Endothelial cell of umbilical vein (primary cell): Measurements from ENCODE around the gene PLAA. TPM values are rescaled to one million over a fixed set of nuclear protein-coding genes. Genes with fewer than 3 reads are reported as not detected.

Source experiments
- BruUV-seq: library from RNA; stranded (reverse); fragments of 400-500 nt; replicated peaks from 2 replicates; lab custom pipeline; 2021; lab: Mats Ljungman, UMichigan
- CTCF ChIA-PET: fragments of 300-600, 350-600 bp; sonication (Branson Sonifier 250); formaldehyde crosslinking; loops from one replicate; lab custom pipeline; 2021; ENCODE audit warnings: antibody characterized with exemption, inconsistent platforms; lab: Charles Lee
- POLR2A ChIA-PET: fragments of 300-600, 350-600 bp; sonication (Branson Sonifier 250); formaldehyde crosslinking; loops from one replicate; lab custom pipeline; 2021; ENCODE audit warnings: antibody characterized with exemption, inconsistent platforms; lab: Charles Lee
- DNase-seq: peaks from one replicate; pipeline ENCODE4 v3.0.0-alpha.2; 2011; ENCODE audit warnings: low read depth, low spot score
- FAIRE-seq: peaks from 2 replicates; lab custom pipeline; 2011; peaks lifted over from hg19 to GRCh38; lab: Jason Lieb, UNC
- H2AFZ ChIP-seq: 2 replicates; pipeline ENCODE4 v1.6.0; 2012; ENCODE audit warnings: low read depth, low read length, control low read depth, inconsistent platforms
- H3K27ac ChIP-seq: 2 replicates; pipeline ENCODE4 v1.5.1; 2011; ENCODE audit warnings: low read depth, mild to moderate bottlenecking, control low read depth, low read length, moderate library complexity; ENCODE audit not compliant: insufficient read depth
- H3K27me3 ChIP-seq, 2 experiments: 2 replicates each; pipeline versions ENCODE4 v1.6.0 to v1.6.1; 2011; ENCODE audit warnings: low read length in 2 of 2, mixed read lengths in 1 of 2; ENCODE audit not compliant: control insufficient read depth in 2 of 2, insufficient read depth in 2 of 2
- H3K36me3 ChIP-seq, 2 experiments: 2 replicates in 1 of 2; 3 replicates in 1 of 2; pipeline ENCODE4 v1.5.1; 2011; ENCODE audit warnings: low read length in 2 of 2, mild to moderate bottlenecking in 1 of 2, moderate library complexity in 1 of 2; ENCODE audit not compliant: control insufficient read depth in 2 of 2, insufficient read depth in 2 of 2; ENCODE audit errors: extremely low read depth in 1 of 2
- H3K4me1 ChIP-seq: 3 replicates; pipeline ENCODE4 v1.5.1; 2011; ENCODE audit warnings: mild to moderate bottlenecking, low read length; ENCODE audit not compliant: control insufficient read depth, insufficient read depth; ENCODE audit errors: extremely low read depth
- H3K4me2 ChIP-seq: 2 replicates; pipeline ENCODE4 v1.6.1; 2011; ENCODE audit warnings: low read length, control low read depth, mixed read lengths; ENCODE audit not compliant: insufficient read depth
- H3K4me3 ChIP-seq, 3 experiments: fragments of 200-600 bp in 1 of 3; sonication (generic), shearing (Covaris generic) in 1 of 3; replicated peaks in 1 of 3; 2 replicates each; pipeline ENCODE4 v1.5.1; 2011 to 2016; ENCODE audit warnings: control low read depth in 3 of 3, low read length in 3 of 3, mild to moderate bottlenecking in 2 of 3, inconsistent platforms in 1 of 3, low read depth in 1 of 3, moderate library complexity in 1 of 3; ENCODE audit not compliant: insufficient read depth in 1 of 3
- H3K79me2 ChIP-seq: 2 replicates; pipeline ENCODE4 v1.6.0; 2012; ENCODE audit warnings: low read length, inconsistent platforms; ENCODE audit not compliant: control insufficient read depth, insufficient read depth
- H3K9ac ChIP-seq: replicated peaks from 2 replicates; pipeline ENCODE3; 2011; ENCODE audit warnings: low read length, control low read depth; ENCODE audit not compliant: insufficient read depth; ENCODE audit errors: extremely low read depth
- H3K9me1 ChIP-seq: replicated peaks from 3 replicates; pipeline ENCODE4 v1.6.0; 2011; ENCODE audit warnings: mild to moderate bottlenecking, low read length; ENCODE audit not compliant: control insufficient read depth, insufficient read depth; ENCODE audit errors: extremely low read depth
- H3K9me3 ChIP-seq: replicated peaks from 2 replicates; pipeline ENCODE4 v1.5.1; 2012; ENCODE audit warnings: low read length, inconsistent platforms; ENCODE audit not compliant: control insufficient read depth, insufficient read depth
- H4K20me1 ChIP-seq: replicated peaks from 2 replicates; pipeline ENCODE3; 2011; ENCODE audit warnings: mild to moderate bottlenecking, low read length; ENCODE audit not compliant: control insufficient read depth, insufficient read depth; ENCODE audit errors: extremely low read depth
- CTCF ChIP-seq, 2 donors: IDR thresholded peaks; 1 replicate in 1 of 2; 2 replicates in 1 of 2; pipeline ENCODE4 v1.5.1; 2011; ENCODE audit warnings: low read length in 2 of 2, mild to moderate bottlenecking in 2 of 2, moderate library complexity in 2 of 2, control low read depth in 1 of 2, inconsistent platforms in 1 of 2, low read depth in 1 of 2; ENCODE audit not compliant: insufficient read depth in 1 of 2; ENCODE audit errors: extremely low read depth in 1 of 2
- EZH2 ChIP-seq: IDR thresholded peaks from 2 replicates; pipeline ENCODE4 v1.6.1; 2012; ENCODE audit warnings: borderline replicate concordance, low read depth, mild to moderate bottlenecking, moderate library complexity, low read length, inconsistent platforms; ENCODE audit not compliant: severe bottlenecking
- FOS ChIP-seq: IDR thresholded peaks from 2 replicates; pipeline ENCODE4 v1.6.1; 2011; ENCODE audit warnings: mild to moderate bottlenecking, low read length, moderate library complexity, borderline replicate concordance; ENCODE audit not compliant: insufficient read depth
- GATA2 ChIP-seq: IDR thresholded peaks from 2 replicates; pipeline ENCODE4 v1.7.0; 2011; ENCODE audit warnings: low read depth, mild to moderate bottlenecking, moderate library complexity, mixed read lengths, low read length; ENCODE audit not compliant: insufficient read length, insufficient read depth
- JUN ChIP-seq: IDR thresholded peaks from 2 replicates; pipeline ENCODE4 v1.6.1; 2011; ENCODE audit warnings: borderline replicate concordance, low read depth; ENCODE audit not compliant: insufficient read length, insufficient read depth
- MAX ChIP-seq: IDR thresholded peaks from 2 replicates; pipeline ENCODE4 v1.6.1; 2011; ENCODE audit not compliant: insufficient read depth, insufficient read length
- MYC ChIP-seq: IDR thresholded peaks from one replicate; pipeline ENCODE4 v1.6.1; 2011; ENCODE audit warnings: mild to moderate bottlenecking, low read depth, low read length
- POLR2A ChIP-seq: IDR thresholded peaks from 2 replicates; pipeline ENCODE4 v1.6.1; 2012; ENCODE audit warnings: low read depth, mild to moderate bottlenecking, control low read depth, low read length
- POLR2AphosphoS5 ChIP-seq: IDR thresholded peaks from 2 replicates; pipeline ENCODE4 v1.6.1; 2012; ENCODE audit warnings: low read depth, mild to moderate bottlenecking, control low read depth, low read length, moderate library complexity; ENCODE audit not compliant: insufficient read depth
- dilution Hi-C: fragments of 300-500 bp; cut with MboI; formaldehyde crosslinking; loops from one replicate; pipeline ENCODE4 v1.15.0; 2019; ENCODE audit warnings: low sequenced_read_pairs; ENCODE audit not compliant: extremely low pct_ligation_motif_present
- intact Hi-C: fragments of 100-400 bp; cut with micrococcal nuclease; formaldehyde crosslinking; loops from one replicate; pipeline ENCODE4 v1.10.0; 2022
- polyA plus RNA-seq, 4 experiments: library from polyadenylated mRNA; depleted of rRNA in 3 of 4; stranded (reverse) in 3 of 4; unstranded in 1 of 4; fragments of >200 nt; gene quantifications; 2 replicates each; pipeline versions ENCODE4 v1.2.1 to v1.2.3, GENCODE V29; 2011 to 2012; ENCODE audit warnings: missing spikeins in 1 of 4
- total RNA-seq: library from RNA; stranded (reverse); gene quantifications from 2 replicates; pipeline ENCODE4 v1.2.3, GENCODE V29; 2021

PLAA gene
- total and polyA plus RNA-seq, 2 donors (not counting 3 experiments of a cell fraction or from before 2014, with no cell fraction given), result 15.6 to 36.9 TPM

GRCh38 chr9:26891726-26892125 lies 55.3 kb downstream of the PLAA start:
- Histone ChIP-seq H3K4me1 (peaks cover 25% of the 10 kb centered on the region), H3K9me3 (no peaks in the 10 kb centered on the region), H3K27me3 (no peaks in the 10 kb centered on the region), H3K4me3 (peak overlapping the region; percentile 87 to 100 (median 99)), H3K27ac (peak overlapping the region; percentile 83), H4K20me1 (no peaks in the 10 kb centered on the region), H2AFZ (peak overlapping the region; percentile 88), H3K36me3 (no peaks in the 10 kb centered on the region), H3K9ac (peak overlapping the region; percentile 83), H3K79me2 (peaks cover 49% of the 10 kb centered on the region), H3K4me2 (peak overlapping the region; percentile 100), H3K9me1 (no peaks in the 10 kb centered on the region)
- DNase-seq (peak; percentile 49), FAIRE-seq (no peak)
- dilution Hi-C loops (no loop called here), intact Hi-C loops (loop anchor here (1.0 to 10.0 kb wide), 5 partner anchors 56 to 681 kb away; partner anchors contain the start of genes C9orf72, IFT74 and PLAA)
- ChIA-PET POLR2A (interaction anchor here (0.6 to 1.0 kb wide), 2 partner anchors 64 to 171 kb away, joined by 4 read pairs; partner anchors contain the start of gene IFT74), CTCF (interaction anchor here (0.6 to 2.4 kb wide), 10 partner anchors 8 to 385 kb away, joined by 3 to 8 read pairs (median 3); partner anchors contain the start of genes IFT74 and PLAA)
- TSS peak; percentile 34 for BruUV-seq
- no peak for TF ChIP-seq CTCF (IDR thresholded peaks at IDR 0.05; ENCODE audit: extremely low read depth in 1 of 2, insufficient read depth in 1 of 2, low read depth in 1 of 2, low read length in 2 of 2)
- no peak for TF ChIP-seq POLR2AphosphoS5
- TF ChIP-seq MYC, result no peak
- TF ChIP-seq MAX, result no peak
- TF ChIP-seq EZH2, result no peak
- no peak for TF ChIP-seq GATA2
- TF ChIP-seq POLR2A, result no peak
- no peak for TF ChIP-seq FOS
- TF ChIP-seq JUN, result no peak
